GM21619 (cell line): ENCODE results near the gene YIPF4.
"Not testable (repeated sequence)": the region's sequence is repeated elsewhere in the genome, so short reads cannot be mapped to it uniquely, and the experiment has no call there.

Source experiments
- ATAC-seq: cut with Tn5 transposase; IDR thresholded peaks from one replicate; pipeline ENCODE4 v1.9.1; 2021; ENCODE audit not compliant: unreplicated experiment

The YIPF4 gene

GRCh38 chr2:32284321-32284720 is 6.6 kb downstream of the YIPF4 start:
- no peak for ATAC-seq

GRCh38 chr2:32289165-32289999 is 11.7 kb downstream of the YIPF4 start:
- ATAC-seq = no peak

- ATAC-seq = no peak
Measured at GRCh38 chr2:32290000-32290339, 12.3 kb downstream of the YIPF4 start.

- ATAC-seq = no peak
Measured at GRCh38 chr2:32291746-32292145, 14.0 kb downstream of the YIPF4 start.

- ATAC-seq = not testable (repeated sequence)
Measured at GRCh38 chr2:32293493-32293892, 15.8 kb downstream of the YIPF4 start.

GRCh38 chr2:32293966-32294562 is 16.4 kb downstream of the YIPF4 start:
- not testable (repeated sequence) for ATAC-seq

GRCh38 chr2:32310577-32310976 is 32.9 kb downstream of the YIPF4 start:
- ATAC-seq = no peak

GRCh38 chr2:32314886-32315285 is 37.2 kb downstream of the YIPF4 start:
- no peak for ATAC-seq

GRCh38 chr2:32328679-32329078 is 51.0 kb downstream of the YIPF4 start:
- not testable (repeated sequence) for ATAC-seq

GRCh38 chr2:32329180-32329980 is 51.7 kb downstream of the YIPF4 start:
- ATAC-seq = not testable (repeated sequence)

GRCh38 chr2:32330136-32330535 is 52.4 kb downstream of the YIPF4 start:
- no peak for ATAC-seq

GRCh38 chr2:32342801-32343200 is 65.1 kb downstream of the YIPF4 start:
- ATAC-seq = no peak

GRCh38 chr2:32350797-32351196 is 73.1 kb downstream of the YIPF4 start:
- not testable (repeated sequence) for ATAC-seq

GRCh38 chr2:32355976-32356680 is 78.4 kb downstream of the YIPF4 start:
- ATAC-seq = no peak

- ATAC-seq = peak; percentile 86
Measured at GRCh38 chr2:32356681-32357317, 79.1 kb downstream of the YIPF4 start, which contains the start of gene BIRC6. TSS of gene BIRC6 (plus strand) at chr2:32357023. CDS start at chr2:32357162, 139 bp downstream.

- ATAC-seq = peak; percentile 12
Measured at GRCh38 chr2:32357318-32358110, 79.8 kb downstream of the YIPF4 start.

- ATAC-seq = no peak
Measured at GRCh38 chr2:32358111-32358482, 80.4 kb downstream of the YIPF4 start.

GRCh38 chr2:32360416-32360815 is 82.7 kb downstream of the YIPF4 start:
- ATAC-seq = no peak

GRCh38 chr2:32362997-32363396 is 85.3 kb downstream of the YIPF4 start:
- not testable (repeated sequence) for ATAC-seq

- peak; percentile 73 for ATAC-seq
Measured at GRCh38 chr2:32363597-32363996, 85.9 kb downstream of the YIPF4 start.
